Measurements from ENCODE around the gene ITIH6. TPM values are rescaled to one million over a fixed set of nuclear protein-coding genes. Genes with fewer than 3 reads are reported as not detected.
A peak's percentile ranks its signal among the peaks of the same experiment; 100 is the strongest.

The ITIH6 gene
- total RNA-seq, 2 donors from 2014 or later, result not detected

- H3K4me3 ChIP-seq (ENCODE audit: low read length), result no peak overlapping the region
- peak; percentile 51 for TF ChIP-seq CTCF (conservative IDR thresholded peaks at IDR 0.05)
- H3K27ac ChIP-seq (ENCODE audit: low read depth, low read length), result no peak overlapping the region
- peak; percentile 53 for DNase-seq
- Mint-ChIP-seq H3K27me3 (ENCODE audit: insufficient read depth) (peaks cover 1% of the 10 kb centered on the region), H3K4me1 (peaks cover 12% of the 10 kb centered on the region), H3K9me3 (peaks cover 61% of the 10 kb centered on the region), H3K27ac (no peak overlapping the region), H3K36me3 (ENCODE audit: low read depth) (no peaks in the 10 kb centered on the region), H3K4me3 (no peak overlapping the region)
- WGBS, 2 experiments (ENCODE audit: insufficient coverage in 1 of 2, insufficient read length in 1 of 2), result 93 to 94% methylated on average over 3 to 21 of the region's 21 CpGs
- H3K4me1 ChIP-seq (ENCODE audit: control insufficient read depth, insufficient read depth, low read length), result no peaks in the 10 kb centered on the region
- H3K27me3 ChIP-seq (ENCODE audit: control insufficient read depth, insufficient read depth, low read length, poor library complexity, severe bottlenecking), result no peaks in the 10 kb centered on the region
- no peaks in the 10 kb centered on the region for H3K9me3 ChIP-seq (ENCODE audit: control insufficient read depth, low read length)
- no peaks in the 10 kb centered on the region for H3K36me3 ChIP-seq (ENCODE audit: control insufficient read depth, insufficient read depth, low read length)
- no peak overlapping the region for H3K9ac ChIP-seq (ENCODE audit: extremely low read depth, low read length, poor library complexity, severe bottlenecking)
These were observed 39.7 kb downstream of the ITIH6 start for GRCh38 chrX:54758114-54759055.

- Histone ChIP-seq H3K4me1 (ENCODE audit: control insufficient read depth, insufficient read depth, low read length) (no peaks in the 10 kb centered on the region), H3K27me3 (ENCODE audit: control insufficient read depth, insufficient read depth, low read length, poor library complexity, severe bottlenecking) (no peaks in the 10 kb centered on the region), H3K9ac (ENCODE audit: extremely low read depth, low read length, poor library complexity, severe bottlenecking) (no peak overlapping the region), H3K9me3 (ENCODE audit: control insufficient read depth, low read length) (no peaks in the 10 kb centered on the region), H3K36me3 (ENCODE audit: control insufficient read depth, insufficient read depth, low read length) (no peaks in the 10 kb centered on the region), H3K27ac (ENCODE audit: low read depth, low read length) (no peak overlapping the region), H3K4me3 (ENCODE audit: low read length) (no peak overlapping the region)
- H3K36me3 Mint-ChIP-seq (ENCODE audit: low read depth), result no peaks in the 10 kb centered on the region
- H3K27ac Mint-ChIP-seq, result no peak overlapping the region
- no peaks in the 10 kb centered on the region for H3K27me3 Mint-ChIP-seq (ENCODE audit: insufficient read depth)
- TF ChIP-seq CTCF (conservative IDR thresholded peaks at IDR 0.05), result no peak
- no peak overlapping the region for H3K4me3 Mint-ChIP-seq
- H3K9me3 Mint-ChIP-seq, result peaks cover 65% of the 10 kb centered on the region
- no peak for DNase-seq
- H3K4me1 Mint-ChIP-seq, result peaks cover 12% of the 10 kb centered on the region
These were observed 43.2 kb downstream of the ITIH6 start for GRCh38 chrX:54754854-54755253.

- DNase-seq, result no peak
- no peak overlapping the region for H3K27ac Mint-ChIP-seq
These were observed 49.4 kb downstream of the ITIH6 start for GRCh38 chrX:54748626-54749025.

More at GRCh38 chrX:54748626-54749025, 49.4 kb downstream of the ITIH6 start:
- H3K4me3 Mint-ChIP-seq, result no peak overlapping the region
- Histone ChIP-seq H3K9me3 (ENCODE audit: control insufficient read depth, low read length) (no peaks in the 10 kb centered on the region), H3K4me1 (ENCODE audit: control insufficient read depth, insufficient read depth, low read length) (no peaks in the 10 kb centered on the region), H3K36me3 (ENCODE audit: control insufficient read depth, insufficient read depth, low read length) (no peaks in the 10 kb centered on the region), H3K27ac (ENCODE audit: low read depth, low read length) (no peak overlapping the region), H3K27me3 (ENCODE audit: control insufficient read depth, insufficient read depth, low read length, poor library complexity, severe bottlenecking) (no peaks in the 10 kb centered on the region), H3K9ac (ENCODE audit: extremely low read depth, low read length, poor library complexity, severe bottlenecking) (no peak overlapping the region), H3K4me3 (ENCODE audit: low read length) (no peak overlapping the region)
- WGBS, 2 experiments (ENCODE audit: insufficient coverage in 1 of 2, insufficient read length in 1 of 2), result 100% methylated on average over 1 of the region's 1 CpG; no CpG with 5 or more reads in 1 of the 2 experiments
- no peaks in the 10 kb centered on the region for H3K36me3 Mint-ChIP-seq (ENCODE audit: low read depth)
- peaks cover 42% of the 10 kb centered on the region for H3K9me3 Mint-ChIP-seq
- no peaks in the 10 kb centered on the region for H3K27me3 Mint-ChIP-seq (ENCODE audit: insufficient read depth)
- no peaks in the 10 kb centered on the region for H3K4me1 Mint-ChIP-seq
- no peak for TF ChIP-seq CTCF (conservative IDR thresholded peaks at IDR 0.05)
